GM12873 (cell line): ENCODE data around the gene FAHD1.
A peak's percentile ranks its signal among the peaks of the same experiment; 100 is the strongest.

Source experiments
- CTCF ChIP-seq: IDR thresholded peaks from 2 replicates; pipeline ENCODE4 v1.5.1; 2012; ENCODE audit warnings: low read depth, mild to moderate bottlenecking, moderate library complexity, low read length, control low read depth; ENCODE audit not compliant: insufficient read depth; ENCODE audit errors: missing control alignments

The FAHD1 gene

GRCh38 chr16:1859650-1860049 lies 32.6 kb downstream of the FAHD1 start:
- no peak for TF ChIP-seq CTCF

- TF ChIP-seq CTCF, result no peak
Measured at GRCh38 chr16:1861730-1862129, 34.7 kb downstream of the FAHD1 start.

GRCh38 chr16:1862394-1862793 lies 35.4 kb downstream of the FAHD1 start:
- no peak for TF ChIP-seq CTCF

GRCh38 chr16:1863681-1864460 lies 36.9 kb downstream of the FAHD1 start:
- TF ChIP-seq CTCF, result peak; percentile 40

GRCh38 chr16:1865902-1866690 lies 39.1 kb downstream of the FAHD1 start:
- no peak for TF ChIP-seq CTCF

GRCh38 chr16:1870365-1871082 lies 43.5 kb downstream of the FAHD1 start:
- no peak for TF ChIP-seq CTCF
